ENCODE data around the gene RELL2.

The RELL2 gene

GRCh38 chr5:141650851-141651727 is 14.3 kb downstream of the RELL2 start, which contains the start of gene FCHSD1:
TSS of gene FCHSD1 (minus strand) at chr5:141651418. CDS start at chr5:141651368, 50 bp downstream.
- Histone ChIP-seq H3K9me3 (ENCODE audit: severe bottlenecking) (no peaks in the 10 kb centered on the region), H3K27ac (no peak within 1 kb of the TSS), H3K27me3 (ENCODE audit: insufficient read depth, low read depth, severe bottlenecking) (no peaks in the 10 kb centered on the region), H3K36me3 (no peaks in the 10 kb centered on the region), H3K4me3 (ENCODE audit: low read depth, low read length) (no peak within 1 kb of the TSS)
- DNase-seq: no peak
- TF ChIP-seq, protein P1, sequence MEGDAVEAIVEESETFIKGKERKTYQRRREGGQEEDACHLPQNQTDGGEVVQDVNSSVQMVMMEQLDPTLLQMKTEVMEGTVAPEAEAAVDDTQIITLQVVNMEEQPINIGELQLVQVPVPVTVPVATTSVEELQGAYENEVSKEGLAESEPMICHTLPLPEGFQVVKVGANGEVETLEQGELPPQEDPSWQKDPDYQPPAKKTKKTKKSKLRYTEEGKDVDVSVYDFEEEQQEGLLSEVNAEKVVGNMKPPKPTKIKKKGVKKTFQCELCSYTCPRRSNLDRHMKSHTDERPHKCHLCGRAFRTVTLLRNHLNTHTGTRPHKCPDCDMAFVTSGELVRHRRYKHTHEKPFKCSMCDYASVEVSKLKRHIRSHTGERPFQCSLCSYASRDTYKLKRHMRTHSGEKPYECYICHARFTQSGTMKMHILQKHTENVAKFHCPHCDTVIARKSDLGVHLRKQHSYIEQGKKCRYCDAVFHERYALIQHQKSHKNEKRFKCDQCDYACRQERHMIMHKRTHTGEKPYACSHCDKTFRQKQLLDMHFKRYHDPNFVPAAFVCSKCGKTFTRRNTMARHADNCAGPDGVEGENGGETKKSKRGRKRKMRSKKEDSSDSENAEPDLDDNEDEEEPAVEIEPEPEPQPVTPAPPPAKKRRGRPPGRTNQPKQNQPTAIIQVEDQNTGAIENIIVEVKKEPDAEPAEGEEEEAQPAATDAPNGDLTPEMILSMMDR (IDR thresholded peaks at IDR 0.05; ENCODE audit: low read depth, low read length): no peak

- no peaks in the 10 kb centered on the region for H3K36me3 ChIP-seq
- no peaks in the 10 kb centered on the region for H3K27me3 ChIP-seq (ENCODE audit: insufficient read depth, low read depth, severe bottlenecking)
- no peaks in the 10 kb centered on the region for H3K9me3 ChIP-seq (ENCODE audit: severe bottlenecking)
- H3K27ac ChIP-seq: no peak overlapping the region
- TF ChIP-seq, protein P1 (IDR thresholded peaks at IDR 0.05; ENCODE audit: low read depth, low read length): no peak
- no peak overlapping the region for H3K4me3 ChIP-seq (ENCODE audit: low read depth, low read length)
- no peak for DNase-seq
These were observed 14.9 kb downstream of the RELL2 start for GRCh38 chr5:141651728-141652105.

DNA sequence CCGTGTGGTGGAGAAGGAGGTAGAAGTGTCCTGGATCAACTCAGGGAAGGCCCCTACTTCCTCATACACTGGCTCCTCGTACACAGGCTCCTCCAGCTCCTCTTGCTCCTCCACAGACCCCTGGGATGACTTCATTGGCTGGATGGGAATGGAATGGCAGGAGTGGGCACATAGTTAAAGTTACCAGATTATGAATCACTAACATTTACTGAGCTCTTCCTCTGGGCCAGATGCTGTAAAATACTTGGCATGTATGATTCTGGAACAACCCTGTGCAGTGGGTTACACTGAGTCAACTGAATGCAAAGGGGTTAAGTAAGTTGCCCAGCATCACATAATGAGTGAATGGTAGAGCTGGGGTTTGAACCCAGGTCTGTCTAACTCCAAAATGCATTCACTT is 17.5 kb downstream of the RELL2 start:
- no peak for DNase-seq
- no peaks in the 10 kb centered on the region for H3K36me3 ChIP-seq
- H3K27ac ChIP-seq: no peak overlapping the region
- no peaks in the 10 kb centered on the region for H3K27me3 ChIP-seq (ENCODE audit: insufficient read depth, low read depth, severe bottlenecking)
- TF ChIP-seq, protein P1 (IDR thresholded peaks at IDR 0.05; ENCODE audit: low read depth, low read length): no peak
- H3K9me3 ChIP-seq (ENCODE audit: severe bottlenecking): no peaks in the 10 kb centered on the region
- no peak overlapping the region for H3K4me3 ChIP-seq (ENCODE audit: low read depth, low read length)

GRCh38 chr5:141655020-141655419 is 18.2 kb downstream of the RELL2 start:
- no peaks in the 10 kb centered on the region for H3K36me3 ChIP-seq
- no peak for DNase-seq
- H3K27ac ChIP-seq: no peak overlapping the region
- TF ChIP-seq, protein P1 (IDR thresholded peaks at IDR 0.05; ENCODE audit: low read depth, low read length): no peak
- no peaks in the 10 kb centered on the region for H3K27me3 ChIP-seq (ENCODE audit: insufficient read depth, low read depth, severe bottlenecking)
- H3K4me3 ChIP-seq (ENCODE audit: low read depth, low read length): no peak overlapping the region
- no peaks in the 10 kb centered on the region for H3K9me3 ChIP-seq (ENCODE audit: severe bottlenecking)

GRCh38 chr5:141656396-141656795 is 19.6 kb downstream of the RELL2 start:
- H3K27me3 ChIP-seq (ENCODE audit: insufficient read depth, low read depth, severe bottlenecking): no peaks in the 10 kb centered on the region
- TF ChIP-seq, protein P1 (IDR thresholded peaks at IDR 0.05; ENCODE audit: low read depth, low read length): no peak
- no peaks in the 10 kb centered on the region for H3K36me3 ChIP-seq
- no peak for DNase-seq
- no peaks in the 10 kb centered on the region for H3K9me3 ChIP-seq (ENCODE audit: severe bottlenecking)
- no peak overlapping the region for H3K27ac ChIP-seq
- H3K4me3 ChIP-seq (ENCODE audit: low read depth, low read length): no peak overlapping the region
